Epithelial cell of esophagus (primary cell): ENCODE measurements around the gene PRKG1.
A peak's percentile ranks its signal among the peaks of the same experiment; 100 is the strongest.

ENCODE experiments used
- DNase-seq: peaks from one replicate; pipeline ENCODE4 v3.0.0; 2010; ENCODE audit warnings: low read depth
- H3K4me3 ChIP-seq: 2 replicates; pipeline ENCODE4 v1.5.1; 2011; ENCODE audit warnings: mild to moderate bottlenecking, low read length, control low read depth
- TF ChIP-seq, protein P1 (sequence below): IDR thresholded peaks from 2 replicates; pipeline ENCODE4 v1.5.1; 2011; ENCODE audit warnings: low read depth, mild to moderate bottlenecking, low read length, control low read depth, inconsistent platforms; ENCODE audit not compliant: insufficient read depth; ENCODE audit errors: missing control alignments

Gene PRKG1

DNA sequence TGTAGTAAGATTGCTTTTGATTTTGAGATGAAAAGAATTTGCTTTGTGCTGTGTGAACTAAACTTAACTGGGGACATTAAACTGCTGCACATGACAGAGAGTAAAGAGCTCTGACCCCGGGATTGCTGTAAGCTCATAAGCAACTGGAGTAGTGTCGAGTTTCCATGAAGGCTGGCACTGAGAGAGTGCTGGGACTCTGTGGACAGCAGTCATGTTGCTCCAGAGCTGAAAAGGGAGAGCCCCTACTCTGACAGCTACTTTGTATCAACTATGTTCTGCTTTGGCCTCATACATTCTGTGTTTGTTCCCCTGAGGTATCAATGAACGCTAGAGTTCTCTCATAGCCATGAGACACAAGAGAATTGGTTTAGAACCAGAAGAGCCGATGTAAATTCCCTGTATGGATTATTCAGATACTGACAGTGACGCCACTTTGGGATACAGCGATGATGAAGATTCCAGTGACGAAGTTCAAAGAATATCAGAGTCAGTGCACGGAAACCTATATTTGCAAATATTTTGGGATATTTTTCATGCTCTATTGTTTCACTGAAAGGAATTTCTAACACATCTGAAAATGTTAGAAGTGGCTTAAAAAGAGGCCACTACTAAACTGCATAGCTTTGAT, 1053.9 kb downstream of the PRKG1 start:
- DNase-seq, result no peak
- TF ChIP-seq, protein P1, sequence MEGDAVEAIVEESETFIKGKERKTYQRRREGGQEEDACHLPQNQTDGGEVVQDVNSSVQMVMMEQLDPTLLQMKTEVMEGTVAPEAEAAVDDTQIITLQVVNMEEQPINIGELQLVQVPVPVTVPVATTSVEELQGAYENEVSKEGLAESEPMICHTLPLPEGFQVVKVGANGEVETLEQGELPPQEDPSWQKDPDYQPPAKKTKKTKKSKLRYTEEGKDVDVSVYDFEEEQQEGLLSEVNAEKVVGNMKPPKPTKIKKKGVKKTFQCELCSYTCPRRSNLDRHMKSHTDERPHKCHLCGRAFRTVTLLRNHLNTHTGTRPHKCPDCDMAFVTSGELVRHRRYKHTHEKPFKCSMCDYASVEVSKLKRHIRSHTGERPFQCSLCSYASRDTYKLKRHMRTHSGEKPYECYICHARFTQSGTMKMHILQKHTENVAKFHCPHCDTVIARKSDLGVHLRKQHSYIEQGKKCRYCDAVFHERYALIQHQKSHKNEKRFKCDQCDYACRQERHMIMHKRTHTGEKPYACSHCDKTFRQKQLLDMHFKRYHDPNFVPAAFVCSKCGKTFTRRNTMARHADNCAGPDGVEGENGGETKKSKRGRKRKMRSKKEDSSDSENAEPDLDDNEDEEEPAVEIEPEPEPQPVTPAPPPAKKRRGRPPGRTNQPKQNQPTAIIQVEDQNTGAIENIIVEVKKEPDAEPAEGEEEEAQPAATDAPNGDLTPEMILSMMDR, result no peak
- no peak overlapping the region for H3K4me3 ChIP-seq

DNA sequence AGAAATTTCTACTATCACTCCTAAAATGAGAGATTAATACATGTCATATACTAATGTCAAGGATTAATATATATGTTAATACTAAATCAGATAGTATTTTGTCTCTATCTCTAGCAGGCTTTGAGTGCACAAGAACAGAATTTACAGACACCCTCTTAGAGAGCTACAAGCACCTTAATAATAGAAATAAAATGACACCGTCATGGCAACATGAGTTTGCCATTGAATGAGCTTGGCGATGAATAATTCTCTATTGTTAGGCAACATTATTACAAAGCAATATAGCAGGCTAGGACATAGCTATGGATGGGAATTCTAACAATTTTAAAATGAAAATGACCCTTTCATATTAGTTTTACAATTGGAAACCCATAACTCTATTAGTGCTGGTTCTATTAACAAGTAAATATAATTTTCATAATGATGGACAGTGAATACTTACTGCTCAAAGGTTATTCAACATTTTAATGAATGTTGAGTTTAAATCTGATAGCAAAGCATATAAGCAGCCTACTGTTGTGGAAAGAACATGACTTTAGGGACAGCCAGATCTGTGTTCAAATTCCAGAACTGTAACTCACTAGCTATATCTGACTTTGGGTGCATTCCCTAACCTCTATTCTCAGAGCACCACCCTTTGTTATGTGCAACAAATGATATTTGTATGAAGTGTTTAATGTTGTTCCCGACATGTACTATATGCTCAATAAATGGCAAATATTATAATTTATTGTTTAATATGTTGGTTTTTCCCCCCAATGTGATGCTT, 1055.3 kb downstream of the PRKG1 start:
- TF ChIP-seq, protein P1, result no peak
- DNase-seq, result no peak
- no peak overlapping the region for H3K4me3 ChIP-seq

DNA sequence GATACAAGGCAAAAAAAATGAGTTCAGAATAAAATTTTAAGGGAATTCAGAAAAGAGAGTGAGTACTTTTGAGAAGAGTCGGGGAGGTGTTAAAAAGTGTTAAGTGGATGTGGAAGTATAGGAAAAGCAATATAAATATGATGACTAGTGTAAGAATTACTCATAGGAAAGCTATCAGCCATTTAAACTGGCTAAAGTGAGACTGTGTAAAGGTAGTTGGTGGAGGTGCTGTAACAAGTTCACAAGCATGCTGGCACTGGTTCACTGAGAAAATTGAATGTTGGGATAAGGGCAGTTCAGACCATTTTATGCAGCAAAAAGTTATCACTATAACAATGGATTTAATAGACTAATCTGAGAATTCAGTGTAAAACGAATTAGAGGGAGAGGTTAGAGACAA, 1060.8 kb downstream of the PRKG1 start:
- TF ChIP-seq, protein P1, result no peak
- DNase-seq, result peak; percentile 79

DNA sequence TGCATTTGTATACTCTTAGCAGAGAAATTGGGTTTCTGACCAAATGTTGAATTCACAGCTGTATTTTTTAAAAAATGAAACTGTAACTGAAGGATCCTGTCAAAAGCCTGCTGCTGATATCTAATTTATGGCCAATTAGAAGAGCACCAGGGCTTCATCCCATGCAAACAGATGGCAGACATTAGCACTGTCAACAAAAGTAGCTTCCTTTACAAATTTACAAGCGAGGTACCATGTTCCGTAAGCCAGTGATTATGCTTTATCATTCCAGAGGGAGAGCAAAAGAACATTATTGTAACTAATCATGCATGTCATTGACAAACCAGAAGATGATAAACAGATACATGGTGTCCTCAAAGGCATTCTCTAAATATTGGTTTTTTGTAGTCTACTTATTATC, 1062.6 kb downstream of the PRKG1 start:
- no peak overlapping the region for H3K4me3 ChIP-seq
- TF ChIP-seq, protein P1, result no peak
- no peak for DNase-seq

More for the DNA sequence above, 1060.8 kb downstream of the PRKG1 start:
- H3K4me3 ChIP-seq, result no peak overlapping the region

DNA sequence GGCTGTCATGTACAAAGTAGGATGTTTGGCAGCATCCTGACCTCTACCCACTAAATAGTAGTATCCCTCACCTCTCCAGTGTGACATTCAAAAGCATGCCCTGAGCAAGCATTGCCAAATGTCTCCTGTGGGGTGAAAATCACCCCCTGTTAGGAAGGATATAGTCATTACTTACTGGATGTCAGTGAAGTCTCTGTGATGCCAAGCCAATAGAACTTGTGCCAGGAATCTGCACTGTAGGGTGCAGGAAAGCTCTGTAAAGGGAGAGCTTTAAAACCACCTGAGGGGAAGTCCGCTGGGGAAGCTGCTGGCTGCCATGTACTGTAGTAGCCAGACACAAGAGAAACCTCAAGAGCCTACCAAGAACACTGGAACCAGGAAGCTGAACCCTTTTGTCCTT, 1069.1 kb downstream of the PRKG1 start:
- H3K4me3 ChIP-seq, result no peak overlapping the region
- DNase-seq, result no peak
- TF ChIP-seq, protein P1, result no peak

DNA sequence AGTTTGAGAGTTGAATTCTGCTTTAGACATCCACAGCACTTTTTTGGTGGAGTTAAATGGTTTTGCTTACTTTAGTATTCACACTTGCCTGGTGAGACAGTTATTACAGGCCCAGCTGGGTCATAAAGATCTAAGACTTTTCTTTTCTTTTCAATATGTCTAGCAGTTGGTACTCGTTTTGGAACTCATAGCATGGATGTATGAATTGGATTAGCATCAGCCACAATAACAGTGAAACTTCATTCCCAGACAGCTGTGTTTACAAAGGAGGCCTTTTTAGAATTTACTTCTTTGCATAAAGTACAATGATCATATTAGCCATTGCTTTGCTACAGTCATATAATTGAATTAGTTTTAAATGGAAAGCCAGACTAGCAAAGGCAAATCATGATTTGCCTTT, 1071.3 kb downstream of the PRKG1 start:
- DNase-seq, result no peak
- H3K4me3 ChIP-seq, result no peak overlapping the region
- TF ChIP-seq, protein P1, result no peak
